Thoracic aorta (tissue), 2 donors: ENCODE measurements around the gene NAT9. TPM values are rescaled to one million over a fixed set of nuclear protein-coding genes. Genes with fewer than 3 reads are reported as not detected.
A peak's percentile ranks its signal among the peaks of the same experiment; 100 is the strongest.

Experiments
- ATAC-seq: fragments of 150-250 bp; one replicate; pipeline ENCODE4 v1.8.0; 2017; ENCODE audit warnings: low read depth; ENCODE audit not compliant: insufficient number of reproducible peaks, low FRiP score
- DNase-seq: peaks from one replicate; pipeline ENCODE4 v3.0.0-alpha.2; 2020; ENCODE audit warnings: low spot score
- H3K27ac ChIP-seq, 2 donors: fragments of 200-600 bp; sonication (generic); 1 replicate in 1 of 2; 2 replicates in 1 of 2; pipeline ENCODE4 v1.5.1; 2016; ENCODE audit warnings: mild to moderate bottlenecking in 2 of 2, moderate library complexity in 2 of 2
- H3K27me3 ChIP-seq: fragments of 200-600 bp; sonication (generic); replicated peaks from 2 replicates; pipeline ENCODE4 v1.6.0; 2016; ENCODE audit warnings: mild to moderate bottlenecking; ENCODE audit not compliant: insufficient read depth
- H3K36me3 ChIP-seq: fragments of 200-600 bp; sonication (generic); one replicate; pipeline ENCODE4 v1.5.1; 2016
- H3K4me1 ChIP-seq, 2 donors: fragments of 200-600 bp; sonication (generic); 1 replicate in 1 of 2; 2 replicates in 1 of 2; pipeline versions ENCODE4 v1.5.1 to v1.6.0; 2016; ENCODE audit warnings: low read depth in 2 of 2, mild to moderate bottlenecking in 1 of 2; ENCODE audit not compliant: control insufficient read depth in 1 of 2
- H3K4me3 ChIP-seq: fragments of 200-600 bp; sonication (generic); 2 replicates; pipeline ENCODE4 v1.5.1; 2016; ENCODE audit warnings: mild to moderate bottlenecking
- H3K9me3 ChIP-seq: fragments of 200-600 bp; sonication (generic); 2 replicates; pipeline ENCODE4 v1.5.1; 2016
- CTCF ChIP-seq: fragments of 200-600 bp; sonication (generic); IDR thresholded peaks from one replicate; pipeline ENCODE4 v1.5.1; 2019; ENCODE audit warnings: antibody characterized with exemption
- total RNA-seq, 2 donors: library from RNA; depleted of rRNA; stranded (reverse); fragments of >200 nt; gene quantifications; one replicate each; pipeline versions ENCODE4 v1.1.0 to v1.2.3, GENCODE V29; 2016

Gene NAT9
- total RNA-seq, 2 donors from 2014 or later, result 37.1 to 39.4 TPM

GRCh38 chr17:74740641-74741387 is 35.3 kb downstream of the NAT9 start:
- Histone ChIP-seq H3K36me3 (no peaks in the 10 kb centered on the region), H3K4me3 (no peak overlapping the region), H3K9me3 (no peaks in the 10 kb centered on the region), H3K4me1 (peaks cover 0 to 36% of the 10 kb centered on the region in 2 donors), H3K27ac (no peak overlapping the region), H3K27me3 (no peaks in the 10 kb centered on the region)
- DNase-seq (no peak), ATAC-seq (no peak)
- TF ChIP-seq CTCF, result no peak

- Histone ChIP-seq H3K4me1 (peaks cover 0 to 36% of the 10 kb centered on the region in 2 donors), H3K4me3 (no peak overlapping the region), H3K27me3 (no peaks in the 10 kb centered on the region), H3K27ac (no peak overlapping the region), H3K9me3 (no peaks in the 10 kb centered on the region), H3K36me3 (no peaks in the 10 kb centered on the region)
- no peak for DNase-seq
- TF ChIP-seq CTCF, result no peak
- no peak for ATAC-seq
These were observed 36.0 kb downstream of the NAT9 start for GRCh38 chr17:74740173-74740572.

- Histone ChIP-seq H3K27me3 (no peaks in the 10 kb centered on the region), H3K36me3 (no peaks in the 10 kb centered on the region), H3K4me1 (peaks cover 0 to 29% of the 10 kb centered on the region in 2 donors), H3K9me3 (no peaks in the 10 kb centered on the region), H3K4me3 (no peak overlapping the region), H3K27ac (no peak overlapping the region)
- DNase-seq (no peak), ATAC-seq (no peak)
- no peak for TF ChIP-seq CTCF
These were observed 36.8 kb downstream of the NAT9 start for GRCh38 chr17:74739227-74739831.

GRCh38 chr17:74738051-74738996 is 37.8 kb downstream of the NAT9 start:
- no peak for ATAC-seq
- no peak for DNase-seq
- Histone ChIP-seq H3K27ac (no peak overlapping the region), H3K36me3 (no peaks in the 10 kb centered on the region), H3K4me1 (peaks cover 0 to 26% of the 10 kb centered on the region in 2 donors), H3K4me3 (peak overlapping the region; percentile 57), H3K9me3 (no peaks in the 10 kb centered on the region), H3K27me3 (no peaks in the 10 kb centered on the region)
- no peak for TF ChIP-seq CTCF
